ENCODE results near the gene LCN1.
A peak's percentile ranks its signal among the peaks of the same experiment; 100 is the strongest.

The LCN1 gene

GRCh38 chr9:135489188-135489906 is 31.9 kb upstream of the LCN1 start:
- no peak for DNase-seq

- no peak for DNase-seq
Measured at GRCh38 chr9:135490166-135490870, 30.9 kb upstream of the LCN1 start.

- DNase-seq: no peak
Measured at GRCh38 chr9:135490980-135491464, 30.2 kb upstream of the LCN1 start.

GRCh38 chr9:135491764-135492163 is 29.5 kb upstream of the LCN1 start:
- no peak for DNase-seq

- no peak for DNase-seq
Measured at GRCh38 chr9:135492886-135493669, 28.2 kb upstream of the LCN1 start.

GRCh38 chr9:135494791-135495559 is 26.3 kb upstream of the LCN1 start:
- no peak for DNase-seq

- no peak for DNase-seq
Measured at GRCh38 chr9:135498381-135499126, 22.7 kb upstream of the LCN1 start.

- DNase-seq: peak; percentile 64
Measured at GRCh38 chr9:135499326-135500070, 21.7 kb upstream of the LCN1 start.

- DNase-seq: no peak
Measured at GRCh38 chr9:135500071-135500524, 21.1 kb upstream of the LCN1 start.

- DNase-seq: peak; percentile 35
Measured at GRCh38 chr9:135500525-135501260, 20.5 kb upstream of the LCN1 start, which contains the start of gene MRPS2. MRPS2 (plus strand) TSS chr9:135500682; CDS start chr9:135500711, 29 bp downstream.

GRCh38 chr9:135501261-135502167 is 19.7 kb upstream of the LCN1 start:
- DNase-seq: no peak

GRCh38 chr9:135502168-135502872 is 18.9 kb upstream of the LCN1 start:
- DNase-seq: no peak

GRCh38 chr9:135502873-135503321 is 18.3 kb upstream of the LCN1 start:
- no peak for DNase-seq

GRCh38 chr9:135503371-135504261 is 17.6 kb upstream of the LCN1 start:
- no peak for DNase-seq

- no peak for DNase-seq
Measured at GRCh38 chr9:135504262-135505243, 16.7 kb upstream of the LCN1 start.

Measured in NCI-H2029 treated with DMSO at 0.1 percent for 48 hours (cell line).